Neural progenitor cell (in vitro differentiated cells): ENCODE data around the gene IBSP. TPM values are rescaled to one million over a fixed set of nuclear protein-coding genes. Genes with fewer than 3 reads are reported as not detected.

Experiments
- DNase-seq: peaks from one replicate; pipeline ENCODE4 v3.0.0-alpha.2; 2016; ENCODE audit warnings: low spot score
- H2AFZ ChIP-seq: fragments of 200-600 bp; sonication (generic); replicated peaks from 2 replicates; pipeline ENCODE4 v1.6.1; 2016; ENCODE audit warnings: antibody characterized with exemption
- H3F3A ChIP-seq: fragments of 200-600 bp; sonication (generic); 2 replicates; pipeline ENCODE4 v1.6.1; 2016; ENCODE audit warnings: antibody characterized with exemption, low read depth
- H3K27ac ChIP-seq: fragments of 200-600 bp; sonication (generic); 2 replicates; pipeline ENCODE4 v1.5.1; 2016; ENCODE audit warnings: mild to moderate bottlenecking
- H3K27me3 ChIP-seq: fragments of 200-600 bp; sonication (generic); 2 replicates; pipeline ENCODE4 v1.6.1; 2016; ENCODE audit warnings: mild to moderate bottlenecking, moderate library complexity
- H3K36me3 ChIP-seq: fragments of 200-600 bp; sonication (generic); 2 replicates; pipeline ENCODE4 v1.5.1; 2016
- H3K4me1 ChIP-seq: fragments of 200-600 bp; sonication (generic); 2 replicates; pipeline ENCODE4 v1.6.1; 2016; ENCODE audit warnings: mixed run types
- H3K4me2 ChIP-seq: fragments of 200-600 bp; sonication (generic); 2 replicates; pipeline ENCODE4 v1.6.1; 2016
- H3K4me3 ChIP-seq: fragments of 200-600 bp; sonication (generic); 2 replicates; pipeline ENCODE4 v1.5.1; 2016
- H3K79me2 ChIP-seq: fragments of 200-600 bp; sonication (generic); 2 replicates; pipeline ENCODE4 v1.6.1; 2016; ENCODE audit warnings: low read depth
- H3K9ac ChIP-seq: fragments of 200-600 bp; sonication (generic); 2 replicates; pipeline ENCODE4 v1.6.1; 2016
- H3K9me3 ChIP-seq: fragments of 200-600 bp; sonication (generic); 2 replicates; pipeline ENCODE4 v1.5.1; 2016; ENCODE audit warnings: low read depth
- H4K20me1 ChIP-seq: fragments of 200-600 bp; sonication (generic); 2 replicates; pipeline ENCODE4 v1.6.1; 2016; ENCODE audit warnings: low read depth
- H3K27ac Mint-ChIP-seq: 3 replicates; pipeline ENCODE4 v1.8.0; 2021; ENCODE audit warnings: mixed read lengths
- H3K27me3 Mint-ChIP-seq: 2 replicates; pipeline ENCODE4 v1.8.0; 2022; ENCODE audit warnings: low read depth, mild to moderate bottlenecking, inconsistent platforms, moderate library complexity, mixed read lengths; ENCODE audit not compliant: insufficient read depth
- H3K36me3 Mint-ChIP-seq: 3 replicates; pipeline ENCODE4 v1.8.0; 2021; ENCODE audit warnings: mixed read lengths
- H3K4me1 Mint-ChIP-seq: 3 replicates; pipeline ENCODE4 v1.8.0; 2021; ENCODE audit warnings: mixed read lengths
- H3K4me3 Mint-ChIP-seq: 3 replicates; pipeline ENCODE4 v1.8.0; 2021; ENCODE audit warnings: mild to moderate bottlenecking, moderate library complexity, mixed read lengths
- H3K9me3 Mint-ChIP-seq: 3 replicates; pipeline ENCODE4 v1.8.0; 2020; ENCODE audit warnings: mixed read lengths
- CTCF ChIP-seq: fragments of 200-600 bp; sonication (generic); IDR thresholded peaks from 2 replicates; pipeline ENCODE4 v1.5.1; 2017; ENCODE audit warnings: antibody characterized with exemption, mild to moderate bottlenecking
- EZH2 ChIP-seq: fragments of 200-600 bp; sonication (generic); IDR thresholded peaks from 2 replicates; pipeline ENCODE4 v1.6.1; 2017; ENCODE audit warnings: antibody characterized with exemption, mild to moderate bottlenecking, moderate library complexity
- EZH2phosphoT487 ChIP-seq: fragments of 200-600 bp; sonication (generic); IDR thresholded peaks from 2 replicates; pipeline ENCODE4 v1.6.1; 2017; ENCODE audit warnings: antibody characterized with exemption
- total RNA-seq: library from RNA; depleted of rRNA; stranded (reverse); fragments of >200 nt; gene quantifications from 2 replicates; pipeline ENCODE4 v1.2.3, GENCODE V29; 2015; ENCODE audit warnings: low replicate concordance

Gene IBSP
- total RNA-seq, 1 donor from 2014 or later, result not detected

GRCh38 chr4:87846226-87846625, 46.9 kb downstream of the IBSP start:
- Mint-ChIP-seq H3K27ac (no peak overlapping the region), H3K4me3 (no peak overlapping the region), H3K4me1 (peaks cover 2% of the 10 kb centered on the region), H3K36me3 (no peaks in the 10 kb centered on the region), H3K27me3 (no peaks in the 10 kb centered on the region), H3K9me3 (no peaks in the 10 kb centered on the region)
- no peak overlapping the region for H3K27ac ChIP-seq
- H3K9ac ChIP-seq, result no peak overlapping the region
- no peaks in the 10 kb centered on the region for H3K36me3 ChIP-seq
- no peaks in the 10 kb centered on the region for H4K20me1 ChIP-seq
- H2AFZ ChIP-seq, result no peak overlapping the region
- no peaks in the 10 kb centered on the region for H3K79me2 ChIP-seq
- no peak for DNase-seq
- no peak overlapping the region for H3K4me3 ChIP-seq
- no peaks in the 10 kb centered on the region for H3K27me3 ChIP-seq
- TF ChIP-seq CTCF (no peak), EZH2 (no peak), EZH2phosphoT487 (no peak)
- no peaks in the 10 kb centered on the region for H3K4me1 ChIP-seq
- H3K4me2 ChIP-seq, result no peak overlapping the region
- H3K9me3 ChIP-seq, result no peaks in the 10 kb centered on the region
- H3F3A ChIP-seq, result no peaks in the 10 kb centered on the region

- H3K9me3 Mint-ChIP-seq, result no peaks in the 10 kb centered on the region
- no peaks in the 10 kb centered on the region for H3K27me3 Mint-ChIP-seq
- no peaks in the 10 kb centered on the region for H3K79me2 ChIP-seq
- H3K9me3 ChIP-seq, result no peaks in the 10 kb centered on the region
- H3K4me3 Mint-ChIP-seq, result peak overlapping the region; percentile 19
- no peaks in the 10 kb centered on the region for H3K36me3 Mint-ChIP-seq
- TF ChIP-seq CTCF (peak; percentile 57), EZH2 (no peak)
- peak overlapping the region; percentile 48 for H3K4me3 ChIP-seq
- no peaks in the 10 kb centered on the region for H4K20me1 ChIP-seq
- H3K4me1 ChIP-seq, result no peaks in the 10 kb centered on the region
- no peaks in the 10 kb centered on the region for H3F3A ChIP-seq
- H3K27ac Mint-ChIP-seq, result no peak overlapping the region
- peaks cover 5% of the 10 kb centered on the region for H3K4me1 Mint-ChIP-seq
- H2AFZ ChIP-seq, result peak overlapping the region; percentile 99
- peak; percentile 71 for DNase-seq
- no peaks in the 10 kb centered on the region for H3K27me3 ChIP-seq
- no peak overlapping the region for H3K27ac ChIP-seq
- H3K36me3 ChIP-seq, result no peaks in the 10 kb centered on the region
- no peak overlapping the region for H3K9ac ChIP-seq
- peak overlapping the region; percentile 86 for H3K4me2 ChIP-seq
These were observed 49.4 kb downstream of the IBSP start for GRCh38 chr4:87848622-87849351.

GRCh38 chr4:87849612-87850011, 50.3 kb downstream of the IBSP start:
- Histone ChIP-seq H3K27me3 (no peaks in the 10 kb centered on the region), H3K27ac (no peak overlapping the region), H4K20me1 (no peaks in the 10 kb centered on the region), H3K79me2 (no peaks in the 10 kb centered on the region), H3K4me1 (no peaks in the 10 kb centered on the region), H3F3A (no peaks in the 10 kb centered on the region), H3K36me3 (no peaks in the 10 kb centered on the region), H3K4me3 (no peak overlapping the region), H3K9ac (no peak overlapping the region), H3K4me2 (no peak overlapping the region), H3K9me3 (no peaks in the 10 kb centered on the region), H2AFZ (no peak overlapping the region)
- Mint-ChIP-seq H3K27ac (no peak overlapping the region), H3K4me3 (no peak overlapping the region), H3K9me3 (no peaks in the 10 kb centered on the region), H3K4me1 (peaks cover 5% of the 10 kb centered on the region), H3K36me3 (no peaks in the 10 kb centered on the region), H3K27me3 (no peaks in the 10 kb centered on the region)
- no peak for TF ChIP-seq EZH2phosphoT487
- no peak for TF ChIP-seq EZH2
- no peak for TF ChIP-seq CTCF
- DNase-seq, result no peak
